Urinary bladder (tissue), 4 donors: Measurements from ENCODE around the gene SGK1. TPM values are rescaled to one million over a fixed set of nuclear protein-coding genes. Genes with fewer than 3 reads are reported as not detected.

Source experiments
- DNase-seq: peaks from one replicate; pipeline ENCODE4 v3.0.0-alpha.2; 2015; ENCODE audit errors: extremely low spot score
- H3K27ac ChIP-seq: one replicate; pipeline ENCODE4 v1.5.1; 2013; ENCODE audit warnings: low read depth, mild to moderate bottlenecking, moderate library complexity
- H3K36me3 ChIP-seq: one replicate; pipeline ENCODE4 v1.6.1; 2013; ENCODE audit warnings: mild to moderate bottlenecking, moderate library complexity; ENCODE audit not compliant: insufficient read depth
- H3K4me1 ChIP-seq: one replicate; pipeline ENCODE4 v1.6.1; 2013; ENCODE audit warnings: mild to moderate bottlenecking, moderate library complexity; ENCODE audit not compliant: insufficient read depth
- H3K4me3 ChIP-seq: one replicate; pipeline ENCODE4 v1.5.1; 2013; ENCODE audit warnings: low read depth, low read length
- WGBS: extraction: QIAGEN DNeasy Blood & Tissue Kit; methylation state at CpG from one replicate; pipeline ENCODE4 v1.1.7; 2013; 5-methylcytosine and 5-hydroxymethylcytosine counted together
- polyA plus RNA-seq: library from polyadenylated mRNA; stranded (reverse); fragments of 200-250 nt; gene quantifications from one replicate; pipeline ENCODE4 v1.2.3, GENCODE V29; 2013
- total RNA-seq: library from RNA; depleted of rRNA; stranded (reverse); fragments of >200 nt; gene quantifications from one replicate; pipeline ENCODE4 v1.2.3, GENCODE V29; 2014
- donor health status: healthy with polysubstance abuse.
- donor health status: healthy.

The SGK1 gene
- total and polyA plus RNA-seq, 2 donors = 44.4 to 51.2 TPM

DNA sequence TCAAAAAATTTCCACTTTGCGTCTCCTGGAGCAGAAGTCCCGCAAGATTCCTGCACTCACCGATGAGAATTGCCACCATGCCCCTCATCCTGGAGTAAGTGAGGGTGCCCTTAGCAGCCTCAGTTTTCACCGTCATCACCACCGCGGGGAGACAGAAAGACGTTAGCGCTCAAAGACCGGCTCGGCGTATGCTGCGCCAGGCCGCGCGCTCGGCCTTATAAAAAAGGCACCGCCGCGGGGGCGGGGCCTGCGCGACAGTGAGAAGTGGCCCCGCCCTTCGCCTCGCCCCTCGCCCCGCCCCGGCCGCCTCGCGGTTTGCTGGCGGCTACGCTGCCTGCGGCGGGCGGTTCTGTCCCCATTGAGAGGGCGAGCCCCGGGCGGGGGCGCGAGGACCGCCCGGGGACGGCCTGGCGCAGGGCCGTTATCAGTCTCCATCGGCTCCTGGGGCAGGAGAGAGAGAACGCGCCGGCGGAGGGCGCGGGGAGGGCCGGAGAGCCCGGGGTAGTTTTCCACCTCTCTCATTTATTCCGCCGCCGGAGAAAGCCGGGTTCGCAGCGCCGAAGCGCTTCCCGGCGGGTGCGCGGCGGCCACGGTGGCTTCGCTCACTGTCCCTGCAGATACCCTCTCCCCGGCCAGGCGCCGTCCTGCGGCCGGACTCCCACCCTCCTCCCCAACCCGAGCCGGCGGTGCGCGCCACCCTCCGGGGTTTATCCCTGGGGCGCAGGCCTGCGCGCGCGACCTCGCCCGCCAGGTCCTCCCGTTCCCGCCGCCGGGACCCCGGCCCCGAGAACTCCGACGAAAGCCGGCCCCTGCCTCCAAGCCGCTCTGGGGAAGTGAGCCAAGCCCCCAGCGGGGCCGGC is 143.0 kb downstream of the SGK1 start:
- under 1% methylated on average over 100 of the region's 100 CpGs for WGBS
- Histone ChIP-seq H3K36me3 (peaks cover 1% of the 10 kb centered on the region), H3K27ac (peak overlapping the region; percentile 99), H3K4me1 (no peaks in the 10 kb centered on the region), H3K4me3 (peak overlapping the region; percentile 80)
- peak; percentile 61 for DNase-seq

- Histone ChIP-seq H3K36me3 (peaks cover 1% of the 10 kb centered on the region), H3K4me1 (no peaks in the 10 kb centered on the region)
- under 1% methylated on average over 21 of the region's 21 CpGs for WGBS
These were observed 143.8 kb downstream of the SGK1 start for GRCh38 chr6:134173936-134174671.

DNA sequence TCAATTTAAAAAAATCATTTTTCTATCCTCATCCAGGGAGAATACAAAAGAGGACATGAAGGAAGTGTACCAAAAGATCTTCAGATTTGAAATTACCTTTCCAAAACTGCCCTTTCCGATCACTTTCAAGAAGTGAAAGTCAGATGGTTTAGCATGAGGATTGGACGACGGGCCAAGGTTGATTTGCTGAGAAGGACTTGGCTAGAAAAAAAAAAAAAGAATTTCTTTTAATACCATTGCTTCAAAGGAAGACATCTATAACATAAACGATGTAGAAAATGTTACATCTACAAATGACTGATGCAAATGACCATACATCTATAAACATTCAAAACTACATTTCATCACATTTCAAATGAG is 144.6 kb downstream of the SGK1 start:
- Histone ChIP-seq H3K4me1 (no peaks in the 10 kb centered on the region), H3K27ac (no peak overlapping the region), H3K36me3 (peaks cover 1% of the 10 kb centered on the region), H3K4me3 (no peak overlapping the region)
- no peak for DNase-seq
- WGBS = 50% methylated on average over 4 of the region's 4 CpGs

More at GRCh38 chr6:134173936-134174671, 143.8 kb downstream of the SGK1 start:
- Histone ChIP-seq H3K4me3 (peak overlapping the region; percentile 80), H3K27ac (peak overlapping the region; percentile 33)
- DNase-seq = peak; percentile 70

GRCh38 chr6:134172706-134173365 is 145.1 kb downstream of the SGK1 start:
- Histone ChIP-seq H3K36me3 (peaks cover 1% of the 10 kb centered on the region), H3K4me3 (no peak overlapping the region), H3K4me1 (no peaks in the 10 kb centered on the region), H3K27ac (no peak overlapping the region)
- 58% methylated on average over 7 of the region's 7 CpGs for WGBS
- no peak for DNase-seq

DNA sequence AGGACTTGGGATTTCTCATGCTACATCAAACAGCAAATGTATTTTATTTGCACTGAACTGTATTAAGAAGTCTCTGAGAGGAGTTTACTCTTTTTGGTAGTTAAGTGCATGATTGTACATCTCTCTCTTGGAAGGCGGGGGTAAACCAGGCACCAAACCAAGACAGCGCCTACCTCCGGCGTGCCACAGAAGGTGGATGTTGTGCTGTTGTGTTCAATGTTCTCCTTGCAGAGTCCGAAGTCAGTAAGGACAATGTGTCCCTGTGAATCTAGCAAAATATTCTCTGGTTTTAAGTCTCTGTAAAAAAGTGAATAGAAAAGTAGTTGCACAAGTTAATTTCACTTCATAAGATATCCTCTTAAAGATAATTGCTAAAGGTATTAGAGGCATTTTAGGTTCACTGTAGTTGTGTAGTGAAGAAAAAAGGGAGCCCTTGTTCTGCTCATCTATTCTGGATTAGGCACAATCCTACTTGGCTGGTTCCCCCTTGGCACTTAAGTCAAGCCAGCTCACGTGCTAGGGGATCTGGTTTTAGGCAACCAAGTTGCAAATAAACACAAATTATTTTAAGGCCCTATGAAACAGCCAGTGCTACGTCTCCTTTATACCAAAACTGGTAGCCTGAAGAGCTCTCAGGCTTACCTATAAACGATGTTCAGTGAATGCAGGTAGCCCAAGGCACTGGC is 145.7 kb downstream of the SGK1 start:
- Histone ChIP-seq H3K4me1 (no peaks in the 10 kb centered on the region), H3K4me3 (no peak overlapping the region), H3K27ac (no peak overlapping the region), H3K36me3 (peaks cover 1% of the 10 kb centered on the region)
- WGBS = 73% methylated on average over 8 of the region's 8 CpGs
- DNase-seq = no peak

DNA sequence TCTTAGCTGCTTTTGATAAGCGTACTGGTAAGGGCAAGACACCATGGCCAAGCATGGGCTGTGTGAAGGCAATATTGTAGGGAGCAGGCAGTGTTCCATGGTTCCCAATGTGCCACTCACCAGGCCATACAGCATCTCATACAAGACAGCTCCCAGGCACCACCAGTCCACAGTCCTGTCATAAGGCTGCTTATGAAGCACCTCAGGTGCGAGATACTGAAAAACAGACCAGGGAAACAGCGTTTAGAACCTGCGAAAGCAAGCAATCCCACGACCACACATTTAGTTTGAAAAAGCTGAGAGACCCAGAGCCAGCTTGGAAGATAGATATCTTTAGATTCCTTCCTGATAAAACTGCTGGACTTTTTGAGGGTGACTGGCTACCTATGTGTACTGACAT is 146.4 kb downstream of the SGK1 start:
- 82% methylated on average over 5 of the region's 5 CpGs for WGBS
- DNase-seq = no peak
- H3K27ac ChIP-seq = no peak overlapping the region
- H3K4me3 ChIP-seq = no peak overlapping the region
- H3K36me3 ChIP-seq = peaks cover 1% of the 10 kb centered on the region
- no peaks in the 10 kb centered on the region for H3K4me1 ChIP-seq

DNA sequence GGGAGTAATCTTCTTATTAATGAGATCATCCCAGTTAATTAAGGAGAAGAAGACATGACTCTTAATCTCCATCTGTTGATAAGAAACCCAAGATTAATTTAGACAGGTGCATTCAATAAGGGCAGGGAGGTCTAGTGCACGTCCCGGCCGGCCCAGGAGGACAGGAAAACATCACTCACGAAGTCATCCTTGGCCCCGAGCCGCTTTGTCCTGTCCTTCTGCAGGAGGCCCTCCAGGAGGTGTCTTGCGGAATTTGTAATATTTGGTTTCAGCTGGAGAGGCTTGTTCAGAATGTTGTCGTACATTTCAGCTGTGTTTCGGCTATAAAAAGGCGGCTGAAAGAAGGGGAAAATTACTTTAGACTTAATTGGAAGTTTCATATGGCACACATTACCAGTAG is 147.1 kb downstream of the SGK1 start:
- 66% methylated on average over 10 of the region's 10 CpGs for WGBS
- Histone ChIP-seq H3K4me1 (no peaks in the 10 kb centered on the region), H3K4me3 (no peak overlapping the region), H3K36me3 (peaks cover 1% of the 10 kb centered on the region), H3K27ac (no peak overlapping the region)
- no peak for DNase-seq

- 39% methylated on average over 23 of the region's 23 CpGs for WGBS
- peak overlapping the region; percentile 35 for H3K27ac ChIP-seq
- DNase-seq = no peak
- no peak overlapping the region for H3K4me3 ChIP-seq
- no peaks in the 10 kb centered on the region for H3K4me1 ChIP-seq
- H3K36me3 ChIP-seq = peaks cover 1% of the 10 kb centered on the region
These were observed 147.9 kb downstream of the SGK1 start for GRCh38 chr6:134169871-134170486.

- Histone ChIP-seq H3K36me3 (peaks cover 1% of the 10 kb centered on the region), H3K4me1 (no peaks in the 10 kb centered on the region), H3K4me3 (no peak overlapping the region), H3K27ac (no peak overlapping the region)
- no peak for DNase-seq
- WGBS = 89% methylated on average over 8 of the region's 8 CpGs
These were observed 149.2 kb downstream of the SGK1 start for GRCh38 chr6:134168590-134169208.

DNA sequence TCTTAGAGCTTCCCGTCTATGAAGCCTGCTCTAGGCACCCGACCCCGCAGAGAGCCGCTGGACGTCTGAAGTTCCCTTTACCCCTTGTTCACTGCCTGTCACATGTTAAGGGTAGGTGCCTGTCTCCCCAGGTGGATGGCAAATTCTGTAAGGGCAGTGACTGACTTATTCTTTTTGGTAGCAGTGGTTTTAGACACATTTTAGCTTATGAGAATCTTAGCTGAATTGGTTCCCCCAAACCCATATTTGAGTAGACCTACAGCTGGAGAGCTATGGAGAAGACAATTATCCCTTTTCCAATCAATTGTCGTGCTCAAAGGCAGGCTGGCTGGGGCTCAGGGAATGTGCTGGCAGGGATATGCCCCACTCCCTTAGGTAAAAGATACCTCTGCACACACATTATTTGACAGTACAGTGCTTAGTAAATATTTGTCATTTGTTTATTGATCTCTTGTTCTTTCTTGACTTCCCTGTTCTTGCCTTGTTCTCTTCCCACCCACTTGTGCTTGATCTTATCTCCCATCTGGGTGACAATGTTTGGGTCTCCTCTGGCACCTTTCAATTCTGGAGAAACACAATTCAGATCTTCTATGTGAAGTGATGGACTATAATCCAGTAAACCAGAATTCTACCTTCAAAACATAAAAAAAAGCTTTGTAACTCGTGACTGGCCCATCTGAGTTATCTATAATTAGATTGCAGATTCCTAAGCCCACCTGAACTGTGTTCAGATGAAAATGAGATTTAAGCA is 151.2 kb downstream of the SGK1 start:
- DNase-seq = no peak
- Histone ChIP-seq H3K36me3 (peaks cover 1% of the 10 kb centered on the region), H3K27ac (no peak overlapping the region), H3K4me3 (no peak overlapping the region), H3K4me1 (no peaks in the 10 kb centered on the region)
- WGBS = 90% methylated on average over 7 of the region's 7 CpGs

DNA sequence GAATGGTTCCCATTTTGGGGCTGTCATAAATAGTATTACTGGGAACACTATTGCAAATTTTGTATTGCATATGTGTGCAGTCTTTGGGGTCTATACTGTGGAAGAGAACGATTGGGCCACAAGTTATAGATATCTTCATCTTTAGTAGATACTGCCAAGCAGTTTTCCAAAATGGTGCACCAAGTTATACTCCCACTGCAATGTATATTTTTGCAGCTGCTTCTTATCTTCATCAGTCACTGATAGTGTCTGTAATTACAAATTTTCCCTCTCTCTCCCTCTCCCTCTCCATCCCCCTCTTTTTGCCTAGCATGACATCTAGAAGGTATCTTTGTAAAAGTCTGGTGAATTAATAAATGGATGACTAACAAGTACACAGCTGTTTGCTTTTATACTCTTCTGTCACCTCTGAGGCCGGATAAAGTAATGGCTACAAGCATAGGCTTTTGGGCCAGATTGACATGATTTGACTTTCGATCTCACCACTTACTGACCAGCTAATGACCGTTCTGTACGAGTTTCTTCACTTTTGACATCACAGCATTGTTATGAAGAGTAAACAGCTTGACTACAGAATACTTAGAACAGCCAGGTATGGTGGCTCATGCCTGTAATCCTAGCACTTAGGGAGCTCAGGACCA is 152.2 kb downstream of the SGK1 start:
- DNase-seq = no peak
- 80% methylated on average over 5 of the region's 5 CpGs for WGBS
- H3K27ac ChIP-seq = no peak overlapping the region
- no peak overlapping the region for H3K4me3 ChIP-seq
- H3K36me3 ChIP-seq = no peaks in the 10 kb centered on the region
- H3K4me1 ChIP-seq = no peaks in the 10 kb centered on the region

- 78% methylated on average over 8 of the region's 8 CpGs for WGBS
These were observed 153.6 kb downstream of the SGK1 start for GRCh38 chr6:134164300-134164699.

More at GRCh38 chr6:134164300-134164699, 153.6 kb downstream of the SGK1 start:
- Histone ChIP-seq H3K27ac (no peak overlapping the region), H3K4me3 (no peak overlapping the region), H3K4me1 (no peaks in the 10 kb centered on the region), H3K36me3 (no peaks in the 10 kb centered on the region)
- DNase-seq = no peak
